Mammary microvascular endothelial cell (primary cell): ENCODE data around the gene FOXJ2. TPM values are rescaled to one million over a fixed set of nuclear protein-coding genes. Genes with fewer than 3 reads are reported as not detected.

ENCODE experiments used
- total RNA-seq: library from RNA; depleted of rRNA; stranded (reverse); fragments of >200 nt; gene quantifications from 2 replicates; pipeline ENCODE4 v1.2.3, GENCODE V29; 2015

FOXJ2 gene
- total RNA-seq = 5.7 and 7.6 TPM in 2 replicates

DNA sequence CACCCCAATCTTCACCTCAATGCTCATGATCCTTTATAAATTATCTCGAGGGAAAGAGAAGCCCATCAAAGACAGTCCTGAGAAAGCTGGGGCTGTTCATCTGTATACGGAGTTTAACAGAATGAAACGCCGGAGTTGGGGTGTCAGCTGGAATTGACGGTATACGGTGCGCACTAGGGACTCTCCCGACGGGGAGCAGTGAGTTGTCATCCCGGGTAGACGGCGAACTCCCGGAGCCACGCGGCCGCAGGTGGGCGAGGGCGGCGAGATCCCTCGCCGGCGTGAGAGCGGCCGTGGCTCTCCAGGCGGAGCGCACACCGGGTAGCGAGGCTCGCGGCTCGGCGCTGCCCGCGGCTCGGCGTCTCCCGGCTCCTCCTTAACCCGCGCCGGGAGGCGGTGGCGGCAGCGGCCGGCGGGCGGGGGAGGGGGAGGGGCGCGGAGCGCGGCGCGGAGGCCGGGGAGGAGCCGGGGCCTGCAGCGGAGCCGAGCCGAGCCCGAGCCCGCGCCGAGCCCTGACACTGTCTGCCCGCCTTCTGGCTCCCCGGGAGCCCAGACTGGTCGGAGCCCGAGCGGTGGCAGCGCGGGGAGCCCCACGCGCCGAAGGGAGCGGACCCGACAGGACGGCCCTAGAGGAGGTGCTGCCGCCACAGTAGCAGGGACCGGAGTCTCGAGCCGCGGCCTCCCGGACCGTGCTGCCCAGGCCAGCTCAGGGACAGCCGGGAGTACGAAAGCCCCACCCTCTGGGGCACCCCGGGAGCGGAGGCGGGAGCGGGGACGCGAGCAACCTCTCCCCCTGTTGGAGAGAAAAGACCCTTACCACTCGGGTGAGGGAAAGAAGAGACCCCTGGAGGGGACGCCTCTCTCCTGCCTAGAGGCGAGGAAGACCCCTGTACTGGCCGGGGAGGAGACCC lies at the start of gene FOXJ2:
FOXJ2 (plus strand) TSS at position 475 of the 911 bp plus-strand sequence. CDS start 7,117 bp downstream, outside the sequence.

DNA sequence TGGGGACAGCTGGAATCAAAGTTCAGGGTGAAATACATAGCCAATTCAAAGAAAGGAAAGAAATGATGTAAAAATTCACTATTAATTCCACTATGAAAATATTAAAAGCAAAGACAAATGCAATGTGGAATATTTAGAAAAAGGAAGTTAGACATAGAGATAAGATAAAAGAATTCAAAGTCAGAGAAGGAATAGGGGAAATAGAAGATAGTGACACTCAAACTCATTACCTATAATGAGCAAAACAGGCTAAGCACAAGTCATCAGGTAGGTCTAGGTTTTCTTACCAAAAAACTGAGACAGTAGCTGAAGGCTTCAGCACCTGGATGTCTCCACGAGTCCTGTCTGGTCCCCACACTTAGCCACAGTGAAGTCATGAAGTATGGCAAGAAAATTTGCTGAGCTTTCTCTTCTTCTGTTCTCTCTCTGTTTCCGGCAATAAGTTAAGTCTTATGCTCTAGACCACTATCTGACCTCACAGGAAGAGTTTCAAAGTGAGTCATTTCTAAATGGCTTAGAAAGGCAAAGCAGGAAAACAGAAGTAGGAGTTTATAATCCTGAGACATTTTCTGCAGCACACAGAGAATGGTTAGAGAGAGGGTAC lies 33.6 kb downstream of the FOXJ2 start, which contains the start of gene C3AR1:
C3AR1 (minus strand) TSS at position 369 of the 604 bp plus-strand sequence. CDS start 6,174 bp downstream, outside the sequence.

Other genes with a start within 250 kb of the FOXJ2 start
- not detected in 2 replicates for gene NANOG, start 243.3 kb upstream of the FOXJ2 start, total RNA-seq
- gene SLC2A14, start 159.8 kb upstream of the FOXJ2 start, total RNA-seq = not detected in 2 replicates
- gene SLC2A3, start 96.5 kb upstream of the FOXJ2 start, total RNA-seq = 13.1 and 13.2 TPM in 2 replicates
- 0.20 and 0.30 TPM in 2 replicates for gene C3AR1, start 33.6 kb downstream of the FOXJ2 start, total RNA-seq
- gene NECAP1, start 49.6 kb downstream of the FOXJ2 start, total RNA-seq = 26.2 and 40.8 TPM in 2 replicates
- gene CLEC4A, start 90.9 kb downstream of the FOXJ2 start, total RNA-seq = 0.25 TPM in 1 of 2 replicates, not detected in the other
- 0.20 and 0.34 TPM in 2 replicates for gene ZNF705A, start 124.3 kb downstream of the FOXJ2 start, total RNA-seq
- gene FAM90A1, start 194.9 kb downstream of the FOXJ2 start, total RNA-seq = 0.10 TPM in 1 of 2 replicates, not detected in the other